Activated CD8-positive, alpha-beta memory T cell treated with anti-CD3 and anti-CD28 coated beads, Interleukin-2, amount 50 U/mL, for 4 hours (primary cell): ENCODE data around the gene GAL3ST2.
A peak's percentile ranks its signal among the peaks of the same experiment; 100 is the strongest.
"Not testable (repeated sequence)": the region's sequence is repeated elsewhere in the genome, so short reads cannot be mapped to it uniquely, and the experiment has no call there.

Source experiments
- DNase-seq: peaks from one replicate; pipeline ENCODE4 v3.0.0-alpha.2; 2020

GAL3ST2 gene

DNA sequence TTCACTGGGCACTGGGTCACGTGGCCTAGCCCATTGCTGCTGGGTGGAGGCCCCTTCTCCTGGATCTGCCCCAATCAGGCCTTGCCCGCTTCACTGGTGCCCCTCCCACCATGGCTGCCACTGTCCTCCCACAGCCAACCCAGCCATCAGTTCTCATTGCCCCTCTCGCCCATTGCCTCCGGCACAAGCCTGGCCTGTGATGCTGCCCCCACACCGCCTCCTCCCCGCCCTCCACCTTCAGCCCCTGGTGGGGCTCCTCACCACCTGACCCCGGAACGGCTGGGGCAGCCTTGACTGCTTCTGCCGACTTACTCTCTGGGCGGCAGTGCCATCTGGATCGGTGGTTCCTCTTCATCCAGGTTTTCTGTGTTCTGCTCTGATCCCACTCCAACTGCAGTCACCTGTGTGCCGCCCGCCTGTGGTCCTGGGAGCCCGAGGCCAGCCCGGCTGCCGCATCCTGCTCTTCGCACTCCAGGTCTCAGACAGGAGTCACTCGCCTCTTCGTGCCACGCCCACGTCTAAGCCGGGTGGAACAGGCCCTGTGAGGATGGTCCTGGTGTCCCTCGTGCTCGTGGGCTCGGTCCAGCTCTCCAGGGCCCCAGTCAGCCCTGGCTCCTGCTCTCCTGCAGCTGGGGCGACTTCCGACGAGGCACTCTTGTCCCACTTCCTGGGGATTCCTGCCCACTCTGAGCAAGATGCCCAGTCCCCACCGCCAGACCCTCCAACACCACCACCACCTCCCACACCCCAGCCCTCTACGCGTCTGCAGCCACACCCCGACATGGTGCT is 28.0 kb upstream of the GAL3ST2 start:
- DNase-seq, result no peak

DNA sequence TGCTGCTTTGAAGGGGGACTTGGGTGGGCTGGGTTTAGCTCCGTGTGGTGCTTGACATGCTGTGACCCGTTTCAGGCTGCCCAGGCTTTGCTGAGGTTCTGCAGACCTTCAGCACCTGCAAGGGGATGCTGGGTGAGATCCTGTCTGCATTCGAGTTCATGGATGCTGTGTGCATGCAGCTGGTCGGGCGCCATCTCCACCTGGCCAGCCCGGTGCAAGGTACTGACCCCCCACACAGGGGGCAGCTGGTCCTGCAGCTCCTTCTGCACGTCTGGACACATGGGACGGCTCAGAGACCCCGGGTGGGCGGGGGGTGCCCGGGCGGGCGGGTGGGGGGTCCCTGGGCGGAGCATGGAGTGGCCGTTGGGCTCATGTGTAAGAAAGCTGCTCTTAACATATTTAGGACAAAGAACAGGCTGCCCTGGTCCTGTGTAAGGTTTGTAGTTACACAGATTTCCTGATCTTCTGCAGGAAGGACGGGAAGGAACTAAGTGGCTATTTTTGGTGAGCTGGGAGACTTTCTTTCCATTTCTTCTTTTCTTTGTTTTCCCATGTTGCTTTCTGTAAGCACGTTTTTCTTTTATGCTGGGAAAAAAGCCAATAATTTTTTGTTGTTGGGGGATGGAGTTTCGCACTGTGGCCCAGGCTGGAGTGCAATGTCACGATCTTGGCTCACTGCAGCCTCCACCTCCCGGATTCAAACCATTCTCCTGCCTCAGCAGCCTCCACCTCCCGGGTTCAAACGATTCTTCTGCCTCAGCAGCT is 26.4 kb upstream of the GAL3ST2 start:
- no peak for DNase-seq

DNA sequence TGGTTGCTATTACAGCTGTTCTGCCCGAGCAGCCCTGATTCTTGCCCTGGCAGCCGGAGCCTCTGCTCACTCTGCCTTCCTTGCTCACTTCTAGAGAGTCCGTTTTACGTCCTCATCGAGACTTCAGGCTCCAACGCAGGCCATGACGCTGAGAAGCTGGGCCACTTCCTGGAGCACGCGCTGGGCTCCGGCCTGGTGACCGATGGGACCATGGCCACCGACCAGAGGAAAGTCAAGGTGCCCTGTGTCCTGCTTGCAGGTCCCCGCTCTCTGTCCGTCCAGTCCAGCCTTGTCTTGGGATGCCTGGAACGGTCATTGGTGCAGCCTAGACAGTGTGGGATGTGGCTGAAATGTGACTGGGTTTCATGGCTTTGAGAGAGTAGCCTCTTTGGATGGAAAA is 25.5 kb upstream of the GAL3ST2 start:
- DNase-seq, result no peak

- DNase-seq, result no peak
Observed at GRCh38 chr2:241751776-241752175, 24.8 kb upstream of the GAL3ST2 start.

DNA sequence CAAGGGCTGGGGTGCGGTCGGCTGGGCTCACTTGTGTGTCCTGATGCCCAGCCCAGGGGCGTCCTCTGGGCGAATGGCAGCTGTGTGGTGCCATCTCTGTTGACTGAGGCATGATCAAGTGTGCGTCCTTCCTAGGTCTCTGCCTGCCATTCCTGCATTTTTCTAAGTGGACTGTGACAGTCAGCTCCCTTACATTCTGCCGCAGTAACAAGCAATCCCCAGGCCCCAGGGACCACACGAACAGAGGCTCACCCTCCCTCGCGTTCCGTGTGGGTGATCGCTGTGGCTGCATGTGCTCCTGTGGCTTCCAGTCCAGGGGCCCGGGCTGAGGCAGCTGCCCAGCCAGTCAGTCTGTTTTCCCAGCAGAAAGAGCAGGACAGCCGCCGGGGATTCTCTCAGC is 24.4 kb upstream of the GAL3ST2 start:
- DNase-seq, result no peak

GRCh38 chr2:241752689-241753276 is 23.8 kb upstream of the GAL3ST2 start:
- no peak for DNase-seq

- no peak for DNase-seq
Observed at GRCh38 chr2:241753493-241753892, 23.1 kb upstream of the GAL3ST2 start.

DNA sequence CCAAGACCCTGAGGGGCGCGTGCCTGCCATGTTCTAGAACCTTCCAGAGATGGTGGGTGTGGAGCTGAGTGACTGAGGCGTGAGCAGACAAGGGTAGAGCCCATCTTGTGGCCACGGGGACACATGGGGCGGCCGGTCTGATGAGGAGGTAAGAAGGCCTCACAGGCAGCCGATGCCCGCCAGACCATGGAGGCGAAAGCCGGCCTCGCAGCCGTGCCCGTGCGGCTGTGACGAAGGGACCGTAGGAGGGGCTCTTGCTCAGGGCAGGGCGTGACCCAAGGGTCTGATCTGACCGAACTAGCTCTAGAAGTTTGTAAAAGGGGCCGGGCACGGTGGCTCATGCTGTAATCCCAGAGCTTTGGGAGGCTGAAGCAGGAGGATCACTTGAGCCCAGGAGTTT is 22.6 kb upstream of the GAL3ST2 start:
- DNase-seq, result no peak

DNA sequence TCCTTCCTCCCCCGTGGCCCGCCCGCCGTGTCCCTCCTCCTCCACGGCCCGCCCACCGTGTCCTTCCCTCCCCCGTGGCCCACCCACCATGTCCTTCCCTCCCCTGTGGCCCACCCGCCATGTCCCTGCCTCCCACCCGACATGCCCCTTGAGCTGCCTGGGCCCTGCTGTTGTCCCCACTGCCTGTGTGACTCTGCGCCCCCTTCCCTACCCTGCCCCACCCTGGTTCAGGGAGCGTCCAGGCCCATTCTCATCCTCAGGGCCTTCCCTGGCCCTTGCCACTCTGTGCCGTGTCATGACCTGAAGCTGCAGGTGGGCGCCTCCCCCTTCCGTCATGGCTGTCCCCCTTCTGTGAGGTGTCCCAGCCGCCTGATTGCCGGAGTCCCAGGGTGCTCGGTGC is 21.5 kb upstream of the GAL3ST2 start:
- no peak for DNase-seq

DNA sequence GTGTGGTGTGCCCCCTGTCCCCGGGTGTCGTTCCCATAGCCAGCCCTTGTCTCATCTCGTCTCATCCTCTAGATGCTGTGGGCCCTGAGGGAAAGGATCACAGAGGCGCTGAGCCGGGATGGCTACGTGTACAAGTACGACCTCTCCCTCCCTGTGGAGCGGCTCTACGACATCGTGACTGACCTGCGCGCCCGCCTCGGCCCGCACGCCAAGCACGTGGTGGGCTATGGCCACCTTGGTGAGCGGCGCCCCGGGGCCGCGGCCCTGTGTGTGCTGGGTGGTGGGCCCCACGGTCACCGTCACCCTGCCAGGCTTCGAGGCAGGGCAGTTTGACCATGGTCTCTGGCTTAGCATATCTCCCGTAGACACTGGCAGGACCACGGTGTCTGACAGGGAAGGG is 20.8 kb upstream of the GAL3ST2 start:
- DNase-seq, result no peak

- no peak for DNase-seq
Observed at GRCh38 chr2:241759067-241759807, 17.4 kb upstream of the GAL3ST2 start.

DNA sequence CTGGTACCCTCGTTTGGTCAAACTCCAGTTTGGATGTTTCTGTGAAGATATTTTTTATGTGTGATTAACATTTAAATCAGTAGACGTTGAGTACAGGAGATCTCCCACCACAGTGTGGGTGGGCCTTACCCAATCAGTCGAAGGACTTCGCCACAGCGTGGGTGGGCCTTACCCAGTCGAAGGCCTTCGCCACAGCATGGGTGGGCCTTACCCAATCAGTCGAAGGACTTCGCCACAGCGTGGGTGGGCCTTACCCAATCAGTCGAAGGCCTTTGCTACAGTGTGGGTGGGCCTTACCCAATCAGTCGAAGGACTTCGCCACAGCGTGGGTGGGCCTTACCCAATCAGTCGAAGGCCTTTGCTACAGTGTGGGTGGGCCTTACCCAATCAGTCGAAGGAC is 16.7 kb upstream of the GAL3ST2 start:
- DNase-seq, result not testable (repeated sequence)

GRCh38 chr2:241760301-241760771 is 16.3 kb upstream of the GAL3ST2 start:
- DNase-seq, result peak; percentile 9

- peak; percentile 12 for DNase-seq
Observed at GRCh38 chr2:241762321-241762932, 14.2 kb upstream of the GAL3ST2 start.

DNA sequence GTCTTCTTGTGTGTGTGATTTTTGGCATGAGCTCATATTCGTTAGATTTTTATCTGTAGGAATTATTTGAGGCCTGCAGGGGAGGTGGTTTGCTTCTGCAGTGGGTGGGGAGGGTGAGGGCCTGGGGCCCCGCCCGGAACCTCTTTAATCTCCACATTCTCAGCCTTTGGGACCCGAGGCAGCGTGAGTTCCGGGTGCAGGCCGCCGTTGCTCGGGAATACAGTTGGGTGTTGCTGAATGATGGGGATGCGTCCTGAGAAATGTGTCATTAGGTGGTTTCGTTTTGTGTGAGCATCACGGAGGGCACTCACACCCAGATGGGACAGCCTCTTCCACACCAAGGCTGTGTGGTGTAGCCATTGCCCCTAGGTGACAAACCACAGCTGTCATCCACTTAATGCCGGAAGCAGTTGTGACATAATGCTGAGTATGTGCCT is 13.7 kb upstream of the GAL3ST2 start:
- DNase-seq, result peak; percentile 58

- no peak for DNase-seq
Observed at GRCh38 chr2:241763551-241764274, 12.9 kb upstream of the GAL3ST2 start.

- DNase-seq, result no peak
Observed at GRCh38 chr2:241764275-241765241, 12.1 kb upstream of the GAL3ST2 start.

DNA sequence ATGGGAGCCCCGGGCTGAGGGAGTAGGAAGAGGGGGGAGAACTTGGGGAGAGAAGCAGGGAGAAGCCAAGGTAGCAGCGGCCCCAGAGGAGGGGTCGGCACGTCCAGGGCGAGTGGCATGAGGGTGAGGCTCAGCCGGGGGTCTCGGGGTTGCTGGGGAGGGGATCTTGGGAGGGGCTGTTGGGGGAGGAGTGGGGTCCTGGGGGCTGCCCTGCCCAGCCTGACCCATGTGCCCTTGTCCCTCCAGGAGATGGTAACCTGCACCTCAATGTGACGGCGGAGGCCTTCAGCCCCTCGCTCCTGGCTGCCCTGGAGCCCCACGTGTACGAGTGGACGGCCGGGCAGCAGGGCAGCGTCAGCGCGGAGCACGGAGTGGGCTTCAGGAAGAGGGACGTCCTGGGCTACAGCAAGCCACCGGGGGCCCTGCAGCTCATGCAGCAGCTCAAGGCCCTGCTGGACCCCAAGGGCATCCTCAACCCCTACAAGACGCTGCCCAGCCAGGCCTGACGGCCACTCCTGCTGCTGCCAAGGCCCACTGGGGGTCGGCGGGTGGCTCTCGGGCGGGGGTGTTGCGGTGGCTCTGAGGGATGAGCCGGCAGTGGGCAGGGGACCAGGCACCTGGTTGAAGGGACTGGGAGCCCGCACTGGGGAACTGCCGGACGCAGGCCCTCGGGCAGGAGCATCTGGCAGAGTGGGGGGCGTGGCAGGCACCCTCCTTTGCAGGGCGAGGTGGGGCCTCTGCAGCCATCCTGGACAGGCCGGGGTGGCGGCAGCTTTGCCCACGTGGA is 9.0 kb upstream of the GAL3ST2 start:
- no peak for DNase-seq

DNA sequence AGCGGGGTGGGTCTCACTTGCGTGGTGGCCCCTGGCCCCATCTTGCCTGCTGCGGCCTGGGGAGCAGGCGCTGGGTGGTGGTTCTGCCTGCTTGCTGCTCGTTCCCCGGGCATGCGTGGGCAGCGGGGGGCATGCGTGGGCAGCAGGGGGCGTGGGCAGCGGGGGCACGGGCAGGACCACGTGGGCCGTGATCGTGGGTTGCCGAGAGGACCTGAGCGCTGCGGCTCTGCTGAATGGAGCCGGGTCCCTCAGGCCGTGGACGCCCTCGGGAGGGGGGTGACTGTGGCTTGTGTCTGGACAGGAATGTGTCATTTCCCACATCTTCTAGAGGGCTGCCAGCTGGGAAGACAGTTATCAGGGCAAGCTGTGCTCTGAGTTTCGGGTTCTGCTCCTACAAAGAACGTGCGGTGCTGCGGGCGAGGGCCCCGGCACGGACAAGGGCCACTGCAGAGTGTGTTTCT is 8.3 kb upstream of the GAL3ST2 start:
- no peak for DNase-seq

GRCh38 chr2:241768850-241769249 is 7.8 kb upstream of the GAL3ST2 start:
- DNase-seq, result no peak
